Breast epithelium (tissue), 3 donors: ENCODE results near the gene BSN.

ENCODE experiments used
- CTCF ChIP-seq, 3 donors: fragments of 450-650 bp; IDR thresholded peaks; one replicate each; pipeline ENCODE4 v1.5.1; 2016 to 2017; ENCODE audit warnings: antibody characterized with exemption in 3 of 3, mild to moderate bottlenecking in 3 of 3, moderate library complexity in 3 of 3
- POLR2A ChIP-seq: fragments of 450-650 bp; IDR thresholded peaks from one replicate; pipeline ENCODE4 v1.6.1; 2016; ENCODE audit warnings: antibody characterized with exemption, mild to moderate bottlenecking, moderate library complexity
- POLR2AphosphoS5 ChIP-seq, 3 donors: sonication (generic); formaldehyde crosslinking; IDR thresholded peaks; one replicate each; pipeline ENCODE4 v1.6.1; 2017; ENCODE audit warnings: antibody characterized with exemption in 3 of 3

- TF ChIP-seq CTCF (IDR thresholded peaks at IDR 0.05) (no peak), POLR2AphosphoS5 (IDR thresholded peaks at IDR 0.05) (no peak), POLR2A (no peak)
Measured at GRCh38 chr3:49665822-49666519, 111.7 kb downstream of the BSN start.
